ENCODE measurements around the gene SUPT6H.
"Not testable (repeated sequence)": the region's sequence is repeated elsewhere in the genome, so short reads cannot be mapped to it uniquely, and the experiment has no call there.

Gene SUPT6H

DNA sequence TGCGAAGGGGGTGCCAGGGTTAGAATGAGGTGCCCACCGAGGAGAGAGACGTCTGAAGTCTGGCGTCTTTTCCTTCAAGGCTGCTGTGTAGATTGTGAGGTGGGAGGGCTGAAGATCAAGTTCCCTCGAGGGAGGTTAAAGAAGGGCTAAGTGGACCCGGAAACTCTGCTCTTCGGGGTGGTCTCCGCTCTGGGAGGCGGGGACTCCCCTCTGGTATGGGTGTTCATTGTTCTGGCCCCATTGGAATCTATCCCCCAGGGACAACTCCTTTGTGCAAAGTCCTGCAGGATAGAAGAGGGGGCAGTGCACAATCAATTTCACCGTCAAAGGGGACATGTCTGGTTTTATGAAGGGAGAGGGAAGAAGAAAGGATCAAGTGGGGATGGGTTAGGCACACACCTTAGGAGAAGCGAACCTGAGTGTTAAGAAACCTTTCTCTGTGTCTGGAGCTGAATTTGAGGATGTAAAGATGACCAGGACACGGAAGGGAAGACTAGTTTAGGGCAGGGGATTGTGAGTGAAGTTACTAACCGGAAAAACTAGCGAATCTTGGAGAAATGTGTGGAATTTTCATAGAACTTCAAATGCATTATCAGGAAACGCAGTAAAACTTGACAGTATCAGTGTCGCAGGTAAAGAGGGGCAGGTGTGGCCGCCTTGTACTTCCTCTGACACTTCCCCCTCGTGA lies 56.5 kb downstream of the SUPT6H start:
- no peak for DNase-seq (ENCODE audit: low read depth, low spot score)

DNA sequence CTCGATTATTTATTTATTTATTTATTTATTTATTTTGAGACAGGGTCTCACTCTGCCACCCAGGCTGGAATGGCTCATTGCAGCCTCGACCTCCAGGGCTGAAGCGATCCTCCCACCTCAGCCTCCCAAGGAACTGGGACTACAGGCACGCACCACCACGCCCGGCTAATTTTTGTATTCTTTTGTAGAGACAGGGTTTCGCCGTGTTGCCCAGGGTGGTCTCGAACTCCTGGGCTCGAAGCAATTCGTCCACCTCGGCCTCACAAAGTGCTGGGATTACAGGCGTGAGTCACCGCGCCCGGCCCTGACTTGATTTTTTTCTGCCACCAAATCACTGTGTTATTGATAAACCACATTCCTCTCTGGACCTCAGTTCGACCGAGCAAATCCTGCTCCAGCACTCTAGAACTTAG lies 57.0 kb downstream of the SUPT6H start:
- DNase-seq (ENCODE audit: low read depth, low spot score): no peak

DNA sequence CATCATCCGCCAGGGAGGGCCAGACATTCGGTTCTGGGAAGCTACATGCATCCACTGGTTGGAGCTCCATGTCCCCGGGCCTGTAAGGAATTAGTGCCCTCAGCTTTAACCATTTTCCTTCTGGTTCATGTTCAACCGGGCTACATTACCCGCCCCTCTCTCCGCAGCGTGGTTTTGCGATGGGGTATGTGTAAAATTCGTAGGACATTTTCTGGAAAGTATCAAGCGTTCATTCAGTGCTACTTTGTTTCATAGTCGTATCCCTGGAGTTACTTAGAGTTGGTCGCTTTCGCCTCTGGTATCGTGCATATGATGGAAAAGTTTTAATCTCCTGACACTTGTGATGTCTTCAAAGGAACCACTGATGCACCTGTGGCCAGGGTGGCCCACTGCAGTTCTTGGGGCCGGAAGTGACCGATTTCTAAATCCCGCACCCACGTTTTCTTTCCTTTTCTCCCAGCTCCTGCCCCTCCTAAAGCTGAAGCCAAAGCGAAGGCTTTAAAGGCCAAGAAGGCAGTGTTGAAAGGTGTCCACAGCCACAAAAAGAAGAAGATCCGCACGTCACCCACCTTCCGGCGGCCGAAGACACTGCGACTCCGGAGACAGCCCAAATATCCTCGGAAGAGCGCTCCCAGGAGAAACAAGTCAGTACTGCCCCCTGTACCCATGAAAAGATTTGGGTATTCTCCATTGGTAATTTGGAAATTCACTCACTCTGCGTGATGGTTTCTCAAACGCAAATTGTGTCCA lies 58.4 kb downstream of the SUPT6H start:
- DNase-seq (ENCODE audit: low read depth, low spot score): no peak

DNA sequence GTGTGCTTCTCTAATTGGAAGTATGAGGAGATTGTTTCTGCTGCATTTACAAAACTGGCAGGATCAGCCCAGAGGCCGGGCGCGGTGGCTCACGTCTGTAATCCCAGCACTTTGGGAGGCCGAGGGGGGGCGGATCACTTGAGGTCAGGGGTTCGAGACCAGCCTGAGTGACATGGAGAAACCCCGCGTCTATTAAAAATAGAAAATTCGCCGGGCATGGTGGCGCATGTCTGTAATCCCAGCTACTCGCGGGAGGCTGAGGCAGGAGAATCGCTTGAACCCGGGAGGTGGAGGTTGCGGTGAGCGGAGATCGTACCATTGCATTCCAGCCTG lies 59.0 kb downstream of the SUPT6H start:
- DNase-seq (ENCODE audit: low read depth, low spot score): not testable (repeated sequence)

DNA sequence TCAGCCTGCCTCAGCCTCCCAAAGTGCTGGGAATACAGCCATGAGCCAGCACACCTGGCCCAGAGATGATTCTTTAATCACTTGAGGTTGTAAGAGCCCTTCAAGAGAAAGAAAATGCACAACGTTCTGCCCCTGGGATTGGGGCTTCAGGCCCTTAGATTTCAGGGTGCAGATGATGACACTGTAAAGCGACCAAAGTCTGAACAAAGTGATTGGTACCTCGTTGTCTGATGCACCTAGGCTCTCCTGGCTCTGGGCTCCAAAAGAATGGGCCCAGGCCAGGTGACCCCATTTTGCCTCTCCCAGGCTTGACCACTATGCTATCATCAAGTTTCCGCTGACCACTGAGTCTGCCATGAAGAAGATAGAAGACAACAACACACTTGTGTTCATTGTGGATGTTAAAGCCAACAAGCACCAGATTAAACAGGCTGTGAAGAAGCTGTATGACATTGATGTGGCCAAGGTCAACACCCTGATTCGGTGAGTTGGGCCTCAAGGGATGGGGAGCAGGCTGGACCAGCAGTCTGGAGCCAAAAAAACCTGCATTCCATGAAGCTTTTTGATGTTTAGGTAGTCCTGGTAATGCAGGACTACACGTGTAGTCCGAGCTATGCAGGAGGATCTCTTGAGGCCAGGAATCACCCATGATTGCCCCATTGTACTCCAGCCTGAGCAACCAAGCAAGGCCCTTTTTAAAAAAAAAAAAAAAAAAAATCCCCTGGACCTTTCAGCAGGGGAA lies 60.6 kb downstream of the SUPT6H start:
- DNase-seq (ENCODE audit: low read depth, low spot score): no peak

DNA sequence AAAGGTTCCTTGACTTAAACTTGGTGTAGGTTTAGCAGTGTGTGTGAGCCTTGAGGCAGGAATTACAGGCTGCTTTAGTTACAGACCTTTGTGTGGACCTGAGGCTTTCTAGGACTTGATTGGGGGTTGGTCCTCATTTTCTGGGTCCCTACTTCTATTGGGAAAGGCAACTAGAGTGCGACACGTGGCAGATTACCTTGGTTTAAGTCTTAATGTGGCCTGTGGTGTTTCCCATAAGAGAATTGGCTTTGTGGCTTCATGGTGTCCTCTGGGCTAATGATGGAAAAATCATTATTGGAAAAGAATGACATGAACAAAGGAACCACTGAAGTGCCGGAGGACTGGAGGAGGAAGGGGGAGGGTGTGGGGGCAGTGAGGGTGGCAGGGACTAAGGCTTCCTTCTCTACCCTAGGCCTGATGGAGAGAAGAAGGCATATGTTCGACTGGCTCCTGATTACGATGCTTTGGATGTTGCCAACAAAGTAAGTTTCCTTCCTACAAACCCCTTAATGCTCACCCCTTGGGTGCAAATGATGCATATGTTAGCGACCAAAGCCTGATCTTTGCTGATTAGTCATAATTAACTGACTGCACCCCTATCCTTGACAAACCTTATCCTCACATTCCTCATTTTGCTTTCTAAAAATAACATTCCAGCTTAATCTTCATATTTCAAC lies 61.3 kb downstream of the SUPT6H start:
- no peak for DNase-seq (ENCODE audit: low read depth, low spot score)

DNA sequence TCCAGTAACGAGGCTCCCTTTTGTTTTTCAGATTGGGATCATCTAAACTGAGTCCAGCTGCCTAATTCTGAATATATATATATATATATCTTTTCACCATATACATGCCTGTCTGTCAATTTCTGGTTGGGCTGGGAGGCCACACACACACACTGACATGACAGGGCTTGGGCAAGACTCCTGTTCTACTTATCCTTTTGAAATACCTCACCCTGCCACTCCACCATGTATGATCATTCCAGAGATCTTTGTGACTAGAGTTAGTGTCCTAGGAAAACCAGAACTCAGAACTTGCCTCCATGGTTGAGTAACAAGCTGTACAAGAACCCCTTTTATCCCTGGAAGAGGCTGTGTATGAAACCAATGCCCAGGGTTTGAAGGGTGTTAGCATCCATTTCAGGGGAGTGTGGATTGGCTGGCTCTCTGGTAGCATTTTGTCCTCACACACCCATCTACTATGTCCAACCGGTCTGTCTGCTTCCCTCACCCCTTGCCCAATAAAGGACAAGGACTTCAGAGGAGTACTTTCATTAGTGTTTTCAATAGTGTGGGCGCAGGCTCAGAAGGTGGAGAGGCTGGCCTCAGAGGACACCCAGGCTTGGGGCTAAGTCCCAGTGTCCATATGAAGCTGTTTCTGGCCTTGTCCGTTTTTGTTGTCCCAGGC lies 62.0 kb downstream of the SUPT6H start:
- DNase-seq (ENCODE audit: low read depth, low spot score): not testable (repeated sequence)

DNA sequence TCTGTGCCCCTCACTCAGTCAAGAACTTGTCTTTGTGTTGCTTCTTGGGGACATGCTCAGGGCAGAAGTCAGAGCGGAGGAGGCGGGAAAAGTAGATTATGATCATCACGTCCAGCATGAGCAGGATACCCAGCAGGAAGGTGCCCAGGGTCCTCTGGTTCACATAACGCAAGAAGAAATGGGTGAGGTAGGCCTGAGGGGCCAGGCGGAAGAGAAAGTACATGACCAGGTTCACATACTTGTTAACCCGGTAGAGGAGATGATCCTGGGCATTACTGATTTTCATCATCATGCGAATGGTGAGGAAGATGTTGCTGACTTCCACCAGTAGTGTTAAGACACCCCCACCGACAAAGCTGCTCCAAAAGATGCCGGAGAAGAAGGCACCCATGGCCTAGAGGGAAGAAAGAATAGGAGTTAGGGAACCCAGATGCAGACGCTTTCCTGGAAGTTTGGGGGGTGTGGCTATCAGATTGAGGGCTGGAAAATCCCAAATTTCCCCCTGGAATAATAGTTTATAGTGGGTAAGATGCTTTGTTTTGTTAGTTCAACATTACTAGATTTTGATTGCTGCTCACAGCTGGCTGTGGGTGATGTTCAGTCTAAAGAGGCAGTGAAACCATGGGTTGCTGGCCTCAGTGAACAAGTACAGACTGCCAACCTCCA lies 62.6 kb downstream of the SUPT6H start:
- DNase-seq (ENCODE audit: low read depth, low spot score): no peak

DNA sequence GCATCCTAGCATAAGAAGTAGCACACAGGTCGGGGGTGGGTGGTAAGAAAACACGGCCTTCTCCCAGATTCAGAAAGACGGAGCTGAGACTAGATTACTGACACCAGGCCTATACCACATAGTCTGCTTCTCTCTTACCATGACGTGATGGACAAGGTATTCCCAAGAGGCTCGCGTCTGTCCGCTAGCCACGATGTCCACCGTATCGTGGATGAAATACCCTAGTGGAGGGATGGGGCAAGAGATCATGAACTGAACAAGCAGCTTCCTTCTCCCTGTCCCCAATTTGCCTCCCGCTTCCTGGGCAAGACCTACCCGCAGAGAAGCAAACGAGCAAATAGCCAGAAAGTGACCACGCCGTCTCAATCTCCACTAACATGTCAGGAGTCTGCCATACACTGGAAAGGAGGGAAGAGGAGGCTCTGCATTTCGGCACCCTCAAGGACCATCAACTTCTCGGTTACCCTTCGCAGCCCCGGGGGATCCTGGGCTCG lies 63.2 kb downstream of the SUPT6H start:
- DNase-seq (ENCODE audit: low read depth, low spot score): no peak

DNA sequence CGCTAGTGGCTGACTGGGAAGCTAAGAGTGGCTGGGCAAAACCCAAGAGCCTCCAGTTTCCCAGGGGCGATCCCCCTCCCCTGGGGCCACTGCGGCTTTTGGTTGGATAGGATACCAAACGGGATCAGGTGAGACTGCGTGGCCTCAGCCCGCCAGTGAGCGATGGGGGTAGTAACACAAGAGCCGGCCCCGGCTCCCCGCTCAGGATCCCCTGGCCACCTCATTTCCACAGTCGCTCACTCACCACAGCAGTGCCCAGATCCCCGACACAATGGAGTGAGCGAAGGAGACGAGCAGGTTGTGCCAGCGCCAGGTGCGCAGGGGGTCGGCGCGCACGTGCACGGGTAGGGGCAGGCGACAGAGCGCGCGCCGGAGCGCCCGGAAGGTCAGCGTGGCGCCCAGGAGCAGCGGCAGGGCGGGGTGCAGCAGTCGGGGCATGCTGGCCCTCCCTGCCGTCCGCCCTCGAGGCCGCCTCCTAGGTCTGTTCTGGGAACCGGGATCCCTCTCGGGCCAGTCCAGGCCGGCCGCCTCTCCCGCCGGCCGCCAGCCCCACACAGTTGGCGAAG lies 63.7 kb downstream of the SUPT6H start:
- no peak for DNase-seq (ENCODE audit: low read depth, low spot score)

DNA sequence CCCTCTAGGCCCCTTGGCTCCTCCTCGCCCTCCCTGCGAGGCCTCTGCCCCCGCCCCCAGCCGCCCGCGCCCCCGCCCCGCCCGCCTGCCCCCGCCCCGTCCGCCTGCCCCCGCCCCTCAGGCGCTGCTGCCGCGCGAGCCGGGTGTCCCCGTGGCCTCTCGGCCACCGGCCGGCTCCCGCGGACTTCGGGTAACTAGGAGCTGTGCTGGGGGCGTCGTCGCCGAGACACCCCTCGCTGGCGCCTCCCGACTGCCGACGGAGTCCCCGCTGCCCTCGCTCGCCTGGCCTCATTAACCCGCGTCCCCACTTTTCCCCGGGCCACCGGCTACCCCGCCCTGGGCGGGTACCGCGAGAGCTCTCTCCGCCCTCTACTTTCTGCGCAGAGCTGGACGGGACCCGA lies 64.2 kb downstream of the SUPT6H start, which contains the start of gene TLCD1:
Gene TLCD1 (minus strand): TSS at position 8 of the 401 bp plus-strand sequence. CDS start 136 bp downstream, outside the sequence.
- DNase-seq (ENCODE audit: low read depth, low spot score): no peak

DNA sequence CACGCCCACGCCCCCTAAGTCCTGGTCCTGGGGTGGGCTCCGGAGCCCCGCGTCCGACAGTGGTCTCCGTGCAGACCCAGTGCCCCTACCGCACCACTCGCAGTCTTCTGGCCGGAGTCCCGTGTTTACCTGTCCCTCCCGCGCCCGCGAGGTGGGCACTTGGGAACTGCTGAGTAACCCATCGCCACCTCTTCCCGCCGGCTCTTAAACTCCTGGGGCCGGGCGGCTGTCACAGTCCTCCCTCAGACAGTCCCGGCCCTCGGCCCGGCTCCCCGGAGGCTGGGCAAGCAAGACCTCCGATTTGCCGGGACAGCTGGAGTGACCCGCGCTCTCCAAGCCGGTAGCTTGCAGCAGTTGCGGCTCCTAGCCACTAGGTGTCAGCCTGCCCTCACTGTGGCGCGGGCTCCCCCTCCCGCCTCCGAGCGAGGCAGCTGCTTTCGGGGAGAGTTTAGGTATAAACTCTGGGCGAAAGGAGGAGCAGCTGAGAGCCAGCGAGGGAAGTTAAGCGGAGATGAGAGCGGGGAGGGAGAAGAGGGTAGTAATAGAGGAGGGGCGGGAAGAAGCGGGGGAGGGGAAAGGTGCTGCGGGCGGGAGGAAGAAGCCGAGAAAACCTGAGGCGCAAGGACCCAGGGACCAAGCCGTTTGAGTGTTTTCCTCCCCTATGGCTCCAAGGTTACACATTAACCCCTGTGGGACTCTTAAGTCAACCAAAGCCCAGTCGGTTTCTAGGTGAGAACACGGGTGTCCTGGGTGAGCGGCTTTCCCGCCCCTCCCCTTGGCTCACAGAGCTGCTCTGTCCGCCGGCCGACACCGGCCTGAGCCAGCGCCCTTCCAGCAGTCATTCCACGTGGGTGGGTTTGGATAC lies 64.9 kb downstream of the SUPT6H start:
- DNase-seq (ENCODE audit: low read depth, low spot score): no peak

DNA sequence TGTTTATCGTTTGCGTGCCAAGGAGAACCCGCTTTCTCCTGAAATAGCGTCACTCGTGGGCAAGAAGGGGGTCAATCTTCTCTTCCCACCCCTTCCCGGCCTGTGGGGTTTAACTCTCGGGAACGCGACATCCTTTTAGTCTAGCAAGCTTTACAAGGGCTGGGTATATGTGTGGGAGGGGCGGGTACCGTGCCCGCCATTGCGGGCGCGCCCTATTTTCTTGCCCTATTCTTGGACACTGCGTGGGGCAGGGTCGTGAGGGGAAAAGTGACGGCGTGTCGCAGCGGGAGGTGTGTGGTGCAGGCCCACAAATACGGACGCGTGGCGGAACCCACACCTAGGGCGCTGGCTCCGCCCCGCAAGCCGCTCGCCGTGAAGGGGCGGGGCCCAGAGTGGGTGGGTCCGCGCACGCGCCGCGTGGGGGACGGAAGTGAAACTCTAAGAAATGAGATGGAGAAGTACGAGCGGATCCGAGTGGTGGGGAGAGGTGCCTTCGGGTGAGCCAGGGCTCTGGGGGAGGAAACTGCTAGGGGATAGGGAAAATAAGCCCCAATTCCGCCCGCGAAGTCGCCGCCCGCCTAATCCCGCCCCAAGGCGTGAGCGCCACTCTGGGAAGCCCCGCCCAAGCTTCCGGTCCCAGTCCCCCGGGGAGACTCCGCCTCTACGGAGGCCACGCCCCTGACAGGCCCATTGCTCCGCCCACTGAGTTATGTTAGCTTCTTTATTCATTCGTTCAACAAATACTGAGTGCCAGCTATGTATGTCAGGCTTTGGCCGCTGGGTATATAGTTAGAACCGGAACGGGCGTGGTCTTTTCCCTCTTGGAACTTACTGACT lies 66.6 kb downstream of the SUPT6H start, which contains the start of gene NEK8:
Gene NEK8 (plus strand): TSS at position 425 of the 837 bp plus-strand sequence. CDS start 26 bp downstream, at position 451.
- DNase-seq (ENCODE audit: low read depth, low spot score): no peak

DNA sequence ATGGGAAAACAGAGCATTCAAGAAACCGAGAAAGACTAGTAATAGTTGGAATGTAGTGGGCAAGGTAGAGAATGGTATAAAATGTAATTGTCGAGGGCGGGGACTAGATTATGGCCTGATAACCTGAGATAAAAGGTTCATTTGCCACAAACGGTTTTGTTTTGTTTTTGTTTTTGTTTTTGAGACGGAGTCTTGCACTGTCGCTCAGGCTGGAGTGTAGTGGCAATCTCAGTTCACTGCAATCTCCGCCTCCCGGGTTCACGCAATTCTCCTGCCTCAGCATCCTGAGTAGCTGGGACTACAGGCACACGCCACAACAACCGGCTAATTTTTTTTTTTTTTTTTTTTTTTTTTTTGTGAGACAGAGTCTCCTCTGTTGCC lies 67.9 kb downstream of the SUPT6H start:
- no peak for DNase-seq (ENCODE audit: low read depth, low spot score)

DNA sequence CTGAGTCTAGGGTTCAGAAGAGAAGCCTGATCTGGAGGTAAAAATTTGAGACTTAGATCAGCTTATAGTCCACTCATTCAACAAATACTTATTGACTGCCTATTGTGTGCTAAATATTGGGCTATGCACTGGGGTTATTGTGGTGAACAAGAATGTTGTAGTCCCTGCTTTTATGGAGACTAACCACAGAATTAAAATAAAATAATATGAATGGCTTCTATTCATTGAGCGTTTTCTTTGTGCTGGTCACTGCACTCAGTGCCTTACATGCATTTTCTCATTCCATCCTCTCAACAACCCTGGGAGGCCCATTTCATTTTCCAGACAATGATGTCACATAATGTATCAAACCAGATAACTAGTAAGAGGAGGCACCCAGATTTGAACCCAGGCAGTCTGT lies 71.3 kb downstream of the SUPT6H start:
- no peak for DNase-seq (ENCODE audit: low read depth, low spot score)

DNA sequence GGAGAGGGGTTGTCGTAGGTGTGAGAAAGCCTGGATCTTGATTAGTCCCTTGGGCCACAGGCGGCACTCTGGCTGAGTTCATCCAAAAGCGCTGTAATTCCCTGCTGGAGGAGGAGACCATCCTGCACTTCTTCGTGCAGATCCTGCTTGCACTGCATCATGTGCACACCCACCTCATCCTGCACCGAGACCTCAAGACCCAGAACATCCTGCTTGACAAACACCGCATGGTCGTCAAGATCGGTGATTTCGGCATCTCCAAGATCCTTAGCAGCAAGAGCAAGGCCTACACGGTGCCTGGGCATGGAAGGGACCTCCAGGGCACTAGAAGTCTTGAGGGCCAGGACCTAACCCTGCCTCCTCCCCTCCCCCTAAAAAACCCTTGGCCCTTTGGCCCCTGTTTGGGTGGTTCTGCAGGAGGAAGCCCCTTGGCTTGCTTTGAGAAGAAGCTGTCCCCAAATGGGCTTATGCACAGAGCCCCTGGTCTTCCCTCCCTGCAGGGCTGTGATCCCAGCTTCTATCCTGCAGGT lies 72.8 kb downstream of the SUPT6H start:
- no peak for DNase-seq (ENCODE audit: low read depth, low spot score)

DNA sequence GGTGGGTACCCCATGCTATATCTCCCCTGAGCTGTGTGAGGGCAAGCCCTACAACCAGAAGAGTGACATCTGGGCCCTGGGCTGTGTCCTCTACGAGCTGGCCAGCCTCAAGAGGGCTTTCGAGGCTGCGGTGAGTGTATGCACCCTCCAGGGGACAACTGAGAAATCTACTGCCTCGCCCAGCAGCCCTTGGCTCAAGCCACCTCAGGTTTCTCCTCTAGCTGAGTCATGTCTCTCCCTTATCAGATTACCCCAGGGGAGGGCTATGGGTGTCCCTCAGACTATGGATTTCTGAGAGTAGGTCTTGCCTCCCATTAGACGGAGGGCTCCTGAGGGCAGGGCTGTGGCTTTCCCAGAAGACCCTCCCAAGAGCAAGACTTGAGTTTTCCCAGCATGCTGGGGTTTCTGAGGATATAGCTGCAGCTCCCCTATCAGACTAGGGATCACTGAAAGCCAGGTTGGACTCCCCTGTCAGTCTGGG lies 73.3 kb downstream of the SUPT6H start:
- DNase-seq (ENCODE audit: low read depth, low spot score): no peak

Measured in iPS DF 19.7 (cell line).